ENCODE results near the gene GLYATL1.

DNA sequence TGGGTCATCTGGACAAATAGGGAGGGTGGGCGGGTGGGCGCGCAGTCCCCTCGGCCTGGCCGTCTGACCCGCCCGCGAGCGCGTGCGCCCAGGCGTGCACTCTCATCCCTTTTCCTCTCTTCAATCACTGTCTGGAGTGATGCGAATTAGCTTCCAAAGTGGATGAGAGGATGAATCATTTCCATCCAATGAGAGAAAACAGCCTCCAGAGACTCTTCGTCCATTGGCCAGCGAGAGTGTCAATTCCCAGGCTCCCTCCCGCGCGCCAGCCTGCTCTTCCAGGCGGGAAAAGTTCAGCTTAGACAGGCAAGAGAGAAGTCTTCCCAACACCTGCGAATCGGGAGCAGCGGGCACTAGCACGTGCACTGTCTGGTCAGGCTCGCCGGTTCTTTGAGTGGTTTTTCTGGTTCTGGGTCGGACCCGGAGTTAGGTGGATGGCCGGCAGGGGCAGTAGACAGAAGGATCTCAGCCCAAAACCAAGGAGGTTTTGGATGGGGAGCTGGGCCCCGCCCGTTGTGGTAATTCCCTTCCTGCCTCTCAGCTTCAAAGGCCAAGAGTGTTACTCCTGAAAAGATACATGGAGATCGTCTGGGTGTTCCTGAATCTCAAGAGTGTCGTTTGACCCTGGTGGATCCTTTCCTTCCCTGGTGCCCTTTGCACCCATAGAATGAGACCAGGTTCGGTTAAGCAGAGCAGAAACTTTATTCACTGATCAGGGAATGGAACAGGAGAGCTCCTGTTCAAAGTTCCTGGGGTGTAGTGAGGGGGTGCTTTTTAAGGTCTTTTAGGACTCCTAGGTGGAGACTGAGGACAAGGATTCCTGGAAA is 33.4 kb upstream of the GLYATL1 start:
- TF ChIP-seq, protein P1, sequence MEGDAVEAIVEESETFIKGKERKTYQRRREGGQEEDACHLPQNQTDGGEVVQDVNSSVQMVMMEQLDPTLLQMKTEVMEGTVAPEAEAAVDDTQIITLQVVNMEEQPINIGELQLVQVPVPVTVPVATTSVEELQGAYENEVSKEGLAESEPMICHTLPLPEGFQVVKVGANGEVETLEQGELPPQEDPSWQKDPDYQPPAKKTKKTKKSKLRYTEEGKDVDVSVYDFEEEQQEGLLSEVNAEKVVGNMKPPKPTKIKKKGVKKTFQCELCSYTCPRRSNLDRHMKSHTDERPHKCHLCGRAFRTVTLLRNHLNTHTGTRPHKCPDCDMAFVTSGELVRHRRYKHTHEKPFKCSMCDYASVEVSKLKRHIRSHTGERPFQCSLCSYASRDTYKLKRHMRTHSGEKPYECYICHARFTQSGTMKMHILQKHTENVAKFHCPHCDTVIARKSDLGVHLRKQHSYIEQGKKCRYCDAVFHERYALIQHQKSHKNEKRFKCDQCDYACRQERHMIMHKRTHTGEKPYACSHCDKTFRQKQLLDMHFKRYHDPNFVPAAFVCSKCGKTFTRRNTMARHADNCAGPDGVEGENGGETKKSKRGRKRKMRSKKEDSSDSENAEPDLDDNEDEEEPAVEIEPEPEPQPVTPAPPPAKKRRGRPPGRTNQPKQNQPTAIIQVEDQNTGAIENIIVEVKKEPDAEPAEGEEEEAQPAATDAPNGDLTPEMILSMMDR (IDR thresholded peaks at IDR 0.05), result no peak; the same call in 1 of the 2 replicates
- TF ChIP-seq, protein P2, sequence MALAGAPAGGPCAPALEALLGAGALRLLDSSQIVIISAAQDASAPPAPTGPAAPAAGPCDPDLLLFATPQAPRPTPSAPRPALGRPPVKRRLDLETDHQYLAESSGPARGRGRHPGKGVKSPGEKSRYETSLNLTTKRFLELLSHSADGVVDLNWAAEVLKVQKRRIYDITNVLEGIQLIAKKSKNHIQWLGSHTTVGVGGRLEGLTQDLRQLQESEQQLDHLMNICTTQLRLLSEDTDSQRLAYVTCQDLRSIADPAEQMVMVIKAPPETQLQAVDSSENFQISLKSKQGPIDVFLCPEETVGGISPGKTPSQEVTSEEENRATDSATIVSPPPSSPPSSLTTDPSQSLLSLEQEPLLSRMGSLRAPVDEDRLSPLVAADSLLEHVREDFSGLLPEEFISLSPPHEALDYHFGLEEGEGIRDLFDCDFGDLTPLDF (CRISPR knock-in tag; IDR thresholded peaks at IDR 0.05), result peak; percentile 83; the same call in 1 of the 2 replicates
